Fibroblast of pulmonary artery (primary cell): ENCODE results near the gene C18orf63.

Experiments
- DNase-seq: peaks from one replicate; pipeline ENCODE4 v3.0.0-alpha.2; 2010; ENCODE audit warnings: low read depth
- H3K4me3 ChIP-seq: replicated peaks from 2 replicates; pipeline ENCODE4 v1.5.1; 2011; ENCODE audit warnings: low read depth, mild to moderate bottlenecking, control low read depth, low read length, moderate library complexity
- TF ChIP-seq, protein P1 (sequence below): IDR thresholded peaks from 2 replicates; pipeline ENCODE4 v1.5.1; 2011; ENCODE audit warnings: mild to moderate bottlenecking, control low read depth, low read length, inconsistent platforms; ENCODE audit errors: missing control alignments

C18orf63 gene

DNA sequence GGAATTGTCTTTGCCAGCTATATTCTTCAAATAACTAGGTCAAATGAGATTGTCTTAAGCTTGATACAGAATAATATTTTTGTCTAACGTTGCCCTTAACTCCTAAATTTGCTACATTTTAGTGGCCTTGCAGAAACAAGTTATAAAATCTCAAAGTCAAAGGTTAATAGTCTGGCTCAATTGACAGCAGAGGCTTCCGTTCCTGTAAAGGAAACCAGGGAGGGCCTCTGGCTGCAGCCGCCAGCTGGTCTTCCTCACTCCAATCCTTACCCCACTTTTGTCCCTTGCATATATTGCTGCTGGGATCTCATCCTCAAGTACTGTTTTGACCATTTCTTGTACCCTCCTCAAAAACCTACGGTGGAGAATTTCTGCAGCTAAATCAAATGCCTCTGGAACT, 40.9 kb upstream of the C18orf63 start:
- no peak overlapping the region for H3K4me3 ChIP-seq
- no peak for DNase-seq
- TF ChIP-seq, protein P1, sequence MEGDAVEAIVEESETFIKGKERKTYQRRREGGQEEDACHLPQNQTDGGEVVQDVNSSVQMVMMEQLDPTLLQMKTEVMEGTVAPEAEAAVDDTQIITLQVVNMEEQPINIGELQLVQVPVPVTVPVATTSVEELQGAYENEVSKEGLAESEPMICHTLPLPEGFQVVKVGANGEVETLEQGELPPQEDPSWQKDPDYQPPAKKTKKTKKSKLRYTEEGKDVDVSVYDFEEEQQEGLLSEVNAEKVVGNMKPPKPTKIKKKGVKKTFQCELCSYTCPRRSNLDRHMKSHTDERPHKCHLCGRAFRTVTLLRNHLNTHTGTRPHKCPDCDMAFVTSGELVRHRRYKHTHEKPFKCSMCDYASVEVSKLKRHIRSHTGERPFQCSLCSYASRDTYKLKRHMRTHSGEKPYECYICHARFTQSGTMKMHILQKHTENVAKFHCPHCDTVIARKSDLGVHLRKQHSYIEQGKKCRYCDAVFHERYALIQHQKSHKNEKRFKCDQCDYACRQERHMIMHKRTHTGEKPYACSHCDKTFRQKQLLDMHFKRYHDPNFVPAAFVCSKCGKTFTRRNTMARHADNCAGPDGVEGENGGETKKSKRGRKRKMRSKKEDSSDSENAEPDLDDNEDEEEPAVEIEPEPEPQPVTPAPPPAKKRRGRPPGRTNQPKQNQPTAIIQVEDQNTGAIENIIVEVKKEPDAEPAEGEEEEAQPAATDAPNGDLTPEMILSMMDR: no peak

DNA sequence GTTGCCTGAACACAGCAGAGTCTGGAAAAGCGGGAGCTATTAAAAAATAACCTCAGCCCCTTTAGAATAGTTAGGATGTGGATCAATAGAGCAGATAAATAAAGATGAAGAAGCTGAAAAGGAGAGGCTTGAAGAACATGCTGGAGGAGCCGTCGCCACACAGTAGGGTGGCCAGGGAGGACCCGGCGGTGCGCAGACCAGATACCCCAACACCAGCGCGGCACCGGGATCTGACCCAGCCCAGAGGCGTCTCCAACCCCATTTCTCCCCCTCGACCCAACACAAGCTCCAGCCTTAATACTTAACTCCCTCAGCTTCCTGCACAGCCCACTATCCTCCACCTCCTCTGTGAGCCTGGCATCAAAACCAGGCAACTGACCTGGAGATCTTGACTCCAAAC, 39.9 kb upstream of the C18orf63 start:
- TF ChIP-seq, protein P1: no peak
- DNase-seq: no peak
- H3K4me3 ChIP-seq: no peak overlapping the region

DNA sequence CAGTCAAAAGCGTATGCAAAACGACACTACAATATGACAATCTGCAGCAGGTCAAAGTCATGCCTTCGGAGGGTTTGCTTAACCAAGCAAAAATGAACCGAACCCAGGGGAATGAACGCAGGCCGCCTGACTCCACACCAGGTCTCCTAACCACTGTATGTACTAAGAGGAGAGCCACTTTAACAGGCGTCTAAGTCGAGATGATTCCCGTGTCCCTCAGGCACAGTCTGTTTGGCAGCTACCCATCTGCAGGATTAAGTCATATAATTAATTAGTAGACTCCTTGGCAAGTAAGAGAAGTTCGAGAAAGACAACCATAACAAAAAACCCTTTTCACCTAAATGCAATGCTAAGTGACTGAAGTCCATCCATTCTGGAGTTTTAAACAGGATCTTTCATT, 39.0 kb upstream of the C18orf63 start:
- TF ChIP-seq, protein P1: no peak
- H3K4me3 ChIP-seq: no peak overlapping the region
- DNase-seq: no peak

DNA sequence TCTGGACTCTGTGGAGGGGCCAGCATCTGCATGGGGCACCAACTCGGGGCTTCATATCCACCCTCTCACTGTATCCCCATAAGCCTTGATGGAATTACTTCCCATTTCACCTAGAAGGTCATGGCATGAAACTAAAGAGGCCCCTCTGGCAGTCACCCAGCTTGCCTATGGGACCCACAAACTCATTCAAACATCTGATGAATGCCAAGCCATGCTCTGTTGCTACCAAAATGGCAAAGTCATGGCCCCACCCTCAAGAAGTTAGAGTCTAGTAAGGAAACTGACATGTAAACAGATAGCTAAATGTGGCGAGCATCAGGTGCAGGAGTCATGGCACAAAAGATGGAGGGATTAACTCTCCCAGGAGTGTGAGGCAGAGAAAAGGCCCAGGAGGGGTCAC, 38.3 kb upstream of the C18orf63 start:
- TF ChIP-seq, protein P1: no peak
- no peak overlapping the region for H3K4me3 ChIP-seq
- DNase-seq: no peak

DNA sequence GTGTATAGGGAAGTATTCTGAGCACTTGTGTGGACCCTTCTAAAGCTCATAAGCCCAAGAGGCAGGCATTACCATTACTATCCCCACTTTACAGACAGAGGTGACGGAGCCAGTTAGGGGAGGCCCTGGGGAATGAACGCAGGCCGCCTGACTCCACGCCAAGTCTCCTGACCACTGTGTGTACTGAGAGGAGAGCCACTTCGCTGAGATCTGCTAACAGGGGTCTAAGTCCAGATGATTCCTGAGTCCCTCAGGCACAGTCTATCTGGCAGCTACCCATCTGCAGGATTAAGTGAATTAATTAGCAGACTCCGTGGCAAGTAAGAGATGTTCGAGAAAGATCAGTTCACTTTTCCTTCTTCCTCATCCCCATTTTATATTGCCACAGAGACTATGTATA, 37.6 kb upstream of the C18orf63 start:
- H3K4me3 ChIP-seq: no peak overlapping the region
- no peak for DNase-seq
- TF ChIP-seq, protein P1: no peak

DNA sequence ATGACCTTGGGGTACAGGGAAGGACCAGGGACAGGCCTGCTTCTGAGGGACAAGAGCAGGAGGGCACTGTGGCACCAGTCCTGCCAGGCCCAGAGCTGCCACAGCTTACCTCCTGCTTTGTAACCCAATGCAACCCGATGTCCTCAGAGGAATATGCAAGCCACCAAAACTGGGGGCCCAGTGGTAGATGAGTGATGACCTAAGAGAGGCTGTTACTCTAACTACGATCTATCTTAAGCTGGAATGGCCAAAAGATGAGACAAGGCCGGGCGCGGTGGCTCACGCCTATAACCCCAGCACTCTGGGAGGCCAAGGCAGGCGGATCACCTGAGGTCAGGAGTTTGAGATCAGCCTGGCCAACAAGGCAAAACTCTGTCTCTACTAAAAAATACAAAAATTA, 36.7 kb upstream of the C18orf63 start:
- no peak overlapping the region for H3K4me3 ChIP-seq
- TF ChIP-seq, protein P1: no peak
- DNase-seq: no peak
